ENCODE measurements around the gene SLC22A14. TPM values are rescaled to one million over a fixed set of nuclear protein-coding genes. Genes with fewer than 3 reads are reported as not detected.

SLC22A14 gene
- total RNA-seq, 1 experiment from 2014 or later = not detected

GRCh38 chr3:38306941-38307340 lies 24.8 kb downstream of the SLC22A14 start:
- H2BK5ac ChIP-seq (ENCODE audit: insufficient read length, low read length) = no peak overlapping the region
- H4K91ac ChIP-seq (ENCODE audit: insufficient read length, low read depth, low read length) = no peak overlapping the region
- H3K14ac ChIP-seq (ENCODE audit: insufficient read depth, low read length) = no peak overlapping the region
- H3K4me2 ChIP-seq (ENCODE audit: insufficient read depth, insufficient read length, low read length) = no peak overlapping the region
- H3K23me2 ChIP-seq (ENCODE audit: insufficient read length, low read depth, low read length, poor library complexity, severe bottlenecking) = no peaks in the 10 kb centered on the region
- no peak overlapping the region for H4K5ac ChIP-seq (ENCODE audit: insufficient read length, low read depth, low read length)
- H3K23ac ChIP-seq (ENCODE audit: insufficient read length, low read depth, low read length) = no peak overlapping the region
- Mint-ChIP-seq H3K27me3 (ENCODE audit: low read depth) (no peaks in the 10 kb centered on the region; the same call in 1 of the 2 replicates), H3K4me3 (no peak overlapping the region), H3K27ac (no peak overlapping the region), H3K4me1 (no peaks in the 10 kb centered on the region), H3K36me3 (ENCODE audit: insufficient read depth in 1 of 3, low read depth in 3 of 3) (no peaks in the 10 kb centered on the region), H3K9me3 (peaks cover 0 to 2% of the 10 kb centered on the region in 2 experiments; a peak in 3 of 5 replicates)
- no peaks in the 10 kb centered on the region for H3K4me1 ChIP-seq (ENCODE audit: insufficient read depth, low read length)
- no peaks in the 10 kb centered on the region for H4K20me1 ChIP-seq (ENCODE audit: control insufficient read depth, insufficient read depth, insufficient read length)
- H3K4ac ChIP-seq (ENCODE audit: low read depth, low read length) = no peak overlapping the region
- no peak overlapping the region for H3K18ac ChIP-seq (ENCODE audit: insufficient read length, low read depth, low read length)
- no peak for DNase-seq
- no peaks in the 10 kb centered on the region for H3K9me3 ChIP-seq (ENCODE audit: control insufficient read depth, low read depth, low read length)
- WGBS (ENCODE audit: extremely low coverage, insufficient read length, low lambda C conversion rate) = no CpG with 5 or more reads among the region's 5 CpGs
- H2AK5ac ChIP-seq (ENCODE audit: insufficient read length, low read length) = no peak overlapping the region
- H3K79me1 ChIP-seq (ENCODE audit: insufficient read depth, low read depth, low read length, poor library complexity, severe bottlenecking) = no peaks in the 10 kb centered on the region
- no peaks in the 10 kb centered on the region for H3K79me2 ChIP-seq (ENCODE audit: insufficient read depth, low read length)
- H2BK20ac ChIP-seq (ENCODE audit: low read depth, low read length, poor library complexity, severe bottlenecking) = no peak overlapping the region
- no peak overlapping the region for H2BK12ac ChIP-seq (ENCODE audit: insufficient read length, low read depth, low read length)
- no peak overlapping the region for H3K27ac ChIP-seq (ENCODE audit: insufficient read length, low read depth, low read length)
- no peak overlapping the region for H2AFZ ChIP-seq (ENCODE audit: low read length)
- no peak overlapping the region for H3K9ac ChIP-seq (ENCODE audit: extremely low read depth, insufficient read length, low read length)
- TF ChIP-seq CTCF (conservative IDR thresholded peaks at IDR 0.05) = no peak
- no peak overlapping the region for H3T11ph ChIP-seq (ENCODE audit: low read length)
- H3K56ac ChIP-seq (ENCODE audit: insufficient read length, low read depth, low read length) = no peak overlapping the region
- H4K8ac ChIP-seq (replicated peaks; ENCODE audit: insufficient read length, low read depth, low read length) = no peak overlapping the region
- no peak overlapping the region for H2BK15ac ChIP-seq (ENCODE audit: low read depth, low read length)
- H3K27me3 ChIP-seq (ENCODE audit: insufficient read depth, low read length) = no peaks in the 10 kb centered on the region
- no peak overlapping the region for H2BK120ac ChIP-seq (ENCODE audit: low read depth, low read length, poor library complexity, severe bottlenecking)

Data from H9 (cell line).